Measurements from ENCODE around the gene CDKN2A.

The CDKN2A gene

DNA sequence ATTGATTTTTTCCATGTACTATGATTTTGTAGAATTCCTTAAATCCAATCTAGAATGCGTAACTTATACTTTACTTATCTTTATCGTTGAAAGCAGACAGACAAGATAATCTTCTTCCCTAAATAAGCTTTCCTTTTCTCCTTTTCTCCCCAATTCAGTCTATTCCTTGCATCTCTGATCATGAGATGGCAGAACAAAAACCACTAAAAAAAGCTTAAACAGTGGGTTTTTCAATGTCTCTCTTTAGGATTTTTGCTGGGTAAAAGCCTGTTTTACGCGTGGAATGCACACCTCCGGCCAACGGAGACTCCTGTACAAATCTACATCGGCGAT, 14.2 kb upstream of the CDKN2A start:
- DNase-seq (ENCODE audit: extremely low read depth in 1 of 2, low read depth in 1 of 2): no peak

DNA sequence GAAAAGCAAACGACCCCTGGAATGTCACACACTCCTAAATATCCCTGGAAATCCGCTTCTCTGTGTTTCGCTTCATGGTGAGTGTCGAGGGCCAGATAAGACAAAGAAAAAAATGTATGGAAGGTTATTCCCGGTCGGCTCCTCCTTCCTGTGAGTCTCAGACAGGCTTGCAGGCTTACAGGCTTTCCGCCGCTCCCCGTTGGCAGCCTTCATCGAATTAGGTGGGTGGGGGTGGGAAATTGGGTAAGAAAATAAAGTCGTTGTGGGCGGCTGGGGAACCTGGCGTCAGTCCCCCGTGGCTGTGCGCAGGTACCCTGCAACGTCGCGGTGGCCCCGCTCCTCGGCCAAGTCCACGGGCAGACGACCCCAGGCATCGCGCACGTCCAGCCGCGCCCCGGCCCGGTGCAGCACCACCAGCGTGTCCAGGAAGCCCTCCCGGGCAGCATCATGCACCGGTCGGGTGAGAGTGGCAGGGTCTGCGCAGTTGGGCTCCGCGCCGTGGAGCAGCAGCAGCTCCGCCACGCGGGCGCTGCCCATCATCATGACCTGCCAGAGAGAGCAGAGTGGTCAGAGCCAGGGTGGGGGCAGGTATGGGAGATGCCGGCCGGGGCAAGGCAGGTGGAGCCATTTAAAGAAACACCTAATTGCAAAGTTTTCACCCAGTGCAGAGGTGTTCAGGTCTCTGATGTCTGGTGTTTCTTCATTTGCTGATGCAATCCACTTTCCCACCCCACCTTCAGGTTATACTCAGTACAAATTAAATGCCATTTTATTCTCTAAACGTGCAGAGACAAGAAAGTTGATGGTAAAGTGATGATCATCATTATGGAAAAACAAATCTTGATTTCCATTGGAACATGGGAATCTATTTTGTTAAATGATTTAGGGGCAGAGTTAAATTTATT, 11.8 kb upstream of the CDKN2A start:
- DNase-seq (ENCODE audit: extremely low read depth in 1 of 2, low read depth in 1 of 2): no peak

DNA sequence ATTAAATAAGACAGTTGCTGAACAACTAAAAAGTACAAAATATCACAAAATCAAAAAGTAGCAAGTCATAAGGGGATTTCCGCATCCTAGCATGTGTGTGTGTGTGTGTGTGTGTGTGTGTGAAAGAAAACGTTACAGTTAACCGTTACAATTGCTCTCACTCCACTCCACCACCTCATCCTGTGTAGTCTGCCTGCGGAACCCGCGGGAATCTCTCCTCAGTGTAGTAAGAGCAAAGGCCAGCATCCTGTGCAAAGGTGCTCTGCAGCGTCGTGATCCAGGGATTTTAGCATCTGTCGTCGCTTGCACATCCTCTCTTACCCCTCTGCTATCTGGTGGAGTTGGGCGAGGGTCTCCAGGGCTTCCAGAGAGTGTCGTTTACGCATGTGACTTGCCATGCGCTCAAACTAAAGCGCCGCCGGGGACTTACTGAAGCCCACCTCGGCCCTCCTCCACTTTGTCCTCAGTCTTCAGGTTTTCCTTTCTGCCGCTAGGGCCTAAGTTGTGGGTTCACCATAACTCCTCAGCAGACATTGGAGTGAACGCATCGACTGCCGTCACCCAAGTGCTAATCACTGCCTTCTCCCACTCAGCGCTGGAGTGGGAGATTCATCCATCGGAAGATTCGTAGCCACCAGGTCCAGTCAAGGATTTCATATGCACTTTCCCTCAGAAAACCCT, 11.0 kb upstream of the CDKN2A start:
- DNase-seq (ENCODE audit: extremely low read depth in 1 of 2, low read depth in 1 of 2): no peak

DNA sequence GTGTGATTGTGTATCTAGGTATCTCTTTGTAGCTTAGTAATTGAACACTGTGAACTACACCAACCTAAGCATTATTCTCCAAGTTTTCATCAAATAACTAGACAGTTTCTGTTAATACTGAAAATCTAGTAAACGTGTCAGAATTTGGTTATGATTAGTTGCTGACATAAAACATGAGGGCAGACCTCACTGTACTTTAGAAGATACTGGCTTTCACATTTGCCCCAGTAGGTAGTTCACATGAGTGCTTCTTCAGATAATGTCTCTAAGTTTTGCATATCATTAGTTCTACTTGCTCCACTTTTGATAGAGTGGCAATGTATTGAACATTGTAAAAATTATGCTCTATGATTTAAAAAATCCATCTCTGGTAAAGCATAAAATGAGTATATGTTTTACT, 7.8 kb upstream of the CDKN2A start:
- DNase-seq (ENCODE audit: extremely low read depth in 1 of 2, low read depth in 1 of 2): no peak

DNA sequence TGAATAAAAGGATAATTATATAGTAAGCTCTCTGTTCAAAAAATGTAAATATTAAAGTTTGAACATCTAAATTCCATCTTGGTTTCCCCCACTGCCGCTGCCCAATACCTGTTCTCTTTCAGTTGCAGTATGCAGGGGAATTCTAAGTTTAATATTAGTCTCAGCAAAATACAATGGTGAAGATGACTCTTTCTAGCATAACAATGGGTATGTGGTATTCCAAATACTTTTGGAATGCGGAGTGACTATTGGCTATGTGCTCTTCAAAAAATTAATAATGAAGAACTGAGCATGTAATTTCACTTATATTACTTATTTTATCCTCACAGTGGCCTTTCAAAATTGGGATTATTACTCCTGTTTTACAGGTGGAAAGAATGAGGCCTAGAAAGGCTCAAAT, 3.8 kb upstream of the CDKN2A start:
- no peak for DNase-seq (ENCODE audit: extremely low read depth in 1 of 2, low read depth in 1 of 2)

DNA sequence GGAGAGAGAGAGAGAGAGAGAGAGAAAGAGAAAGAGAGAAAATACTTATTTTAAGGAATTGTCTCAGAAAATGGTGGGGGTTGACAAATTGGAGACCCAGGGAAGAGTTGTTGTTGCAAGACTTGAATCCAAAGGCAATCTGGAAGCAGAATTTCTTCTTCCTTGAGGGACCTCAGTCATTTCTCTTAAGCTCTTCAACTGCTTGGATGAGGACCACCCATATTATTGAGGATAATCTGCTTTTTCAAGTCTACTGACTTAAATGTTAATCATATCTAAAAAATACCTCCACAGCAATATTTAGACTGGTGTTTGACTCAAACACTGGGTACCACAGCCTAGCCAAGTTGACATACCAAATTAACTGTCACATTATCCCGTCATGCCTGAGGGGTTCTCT, 3.3 kb upstream of the CDKN2A start:
- no peak for DNase-seq (ENCODE audit: extremely low read depth in 1 of 2, low read depth in 1 of 2)

DNA sequence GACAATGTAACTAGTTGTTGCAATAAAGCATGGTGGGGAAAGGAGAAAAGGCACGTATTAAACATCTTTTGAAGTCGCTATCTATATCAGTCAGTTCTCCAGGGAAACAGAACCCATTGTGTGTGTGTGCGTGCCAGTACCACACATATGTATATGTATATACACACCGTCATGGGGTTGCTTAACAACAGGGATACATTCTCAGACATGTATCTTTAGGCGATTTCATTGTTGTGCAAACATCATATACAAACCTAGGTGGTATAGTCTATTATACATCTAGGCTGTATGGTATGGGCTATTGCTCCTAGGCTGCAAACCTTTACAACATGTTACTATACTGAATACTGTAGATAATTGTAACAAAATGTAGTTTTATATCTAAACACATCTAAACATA, 2.7 kb upstream of the CDKN2A start:
- no peak for DNase-seq (ENCODE audit: extremely low read depth in 1 of 2, low read depth in 1 of 2)

DNA sequence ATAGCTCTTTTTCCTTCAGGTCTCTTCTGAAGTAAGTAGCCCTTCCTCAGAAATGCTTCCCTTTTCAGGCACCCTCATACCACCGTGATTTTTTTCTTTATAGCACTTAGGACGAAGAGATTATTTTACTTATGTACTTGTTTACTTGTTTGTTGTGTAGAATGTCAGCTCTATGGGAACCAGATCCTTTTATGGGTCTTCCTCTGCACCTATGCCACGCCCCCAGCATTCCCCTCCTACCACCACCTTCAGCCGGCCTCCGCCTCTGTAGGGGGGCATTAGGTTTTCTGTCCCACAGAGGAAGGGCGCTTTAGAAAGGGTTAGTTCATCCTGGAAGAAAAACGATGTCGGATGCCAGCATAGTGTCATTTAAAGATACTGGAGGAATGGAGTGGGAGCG, 2.2 kb upstream of the CDKN2A start:
- no peak for DNase-seq (ENCODE audit: extremely low read depth in 1 of 2, low read depth in 1 of 2)

DNA sequence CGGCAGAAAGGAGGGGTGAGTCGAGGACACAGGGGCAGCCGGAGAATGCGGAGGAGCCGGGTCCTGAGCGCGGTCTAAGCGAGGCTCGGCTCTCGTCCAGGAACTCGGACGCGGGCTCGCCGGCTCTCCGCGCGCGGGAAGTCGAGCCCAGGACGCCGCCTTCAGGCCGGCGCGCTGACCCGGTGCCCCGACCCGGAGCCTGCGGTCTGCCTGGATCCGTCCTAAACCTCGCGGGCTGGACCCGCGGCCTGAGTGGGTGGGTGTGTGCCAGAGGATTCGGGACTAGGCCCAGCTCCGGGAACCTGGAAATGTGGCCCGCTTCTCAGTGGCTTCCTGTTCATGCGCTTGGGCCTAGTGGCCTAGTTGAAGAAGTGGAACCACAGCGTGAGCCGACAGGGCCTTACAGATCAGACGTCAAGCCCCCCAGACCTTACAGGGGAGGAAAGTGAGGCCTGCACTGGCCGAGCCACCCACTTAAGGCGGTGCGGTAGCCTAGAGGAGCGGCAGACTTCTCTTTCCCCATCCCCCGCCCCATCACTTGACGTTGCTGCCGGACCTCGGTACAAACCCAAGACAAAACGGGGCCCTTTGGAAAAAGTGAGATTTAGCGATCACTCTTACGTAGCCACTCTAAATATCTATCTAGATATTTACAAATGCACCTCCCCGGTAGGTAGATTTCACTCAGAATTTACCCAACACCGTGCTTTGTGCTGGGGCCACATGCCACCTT, 1.6 kb upstream of the CDKN2A start:
- DNase-seq (ENCODE audit: extremely low read depth in 1 of 2, low read depth in 1 of 2): no peak

DNA sequence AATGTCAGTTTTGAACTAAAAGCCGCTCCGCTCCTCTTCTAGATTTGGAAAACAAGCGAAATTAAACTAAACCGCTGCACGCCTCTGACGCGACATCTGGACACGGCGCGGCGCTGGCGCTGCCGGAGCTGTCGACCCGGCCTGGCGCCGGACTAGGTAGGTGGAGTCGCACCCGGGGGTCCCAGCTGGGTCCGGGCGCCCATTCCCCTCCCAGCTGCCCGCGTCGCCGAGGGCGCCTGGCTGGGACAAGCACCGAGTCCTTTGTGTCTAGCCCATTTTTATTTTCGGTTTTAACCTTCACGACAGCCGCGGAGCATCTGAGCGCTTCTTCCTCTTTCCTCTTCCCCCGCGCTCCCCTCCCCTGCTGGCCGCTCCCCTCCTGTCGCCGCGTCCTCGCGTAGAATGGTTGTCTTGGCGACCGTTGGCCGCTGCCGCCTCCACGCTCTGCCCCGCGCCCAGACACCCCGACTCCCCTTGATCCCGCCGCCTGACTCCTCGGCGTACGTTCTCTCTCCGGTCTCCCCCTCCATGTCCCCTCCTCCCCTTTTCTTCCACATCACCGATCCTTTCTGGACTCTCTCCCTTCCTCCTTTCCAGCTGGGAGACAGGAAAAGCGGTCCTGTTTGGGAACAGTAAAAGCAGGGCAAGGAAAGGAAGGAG, 944 bp upstream of the CDKN2A start:
- peak in 1 of 2 donors; percentile 51 for DNase-seq (ENCODE audit: extremely low read depth in 1 of 2, low read depth in 1 of 2)

DNA sequence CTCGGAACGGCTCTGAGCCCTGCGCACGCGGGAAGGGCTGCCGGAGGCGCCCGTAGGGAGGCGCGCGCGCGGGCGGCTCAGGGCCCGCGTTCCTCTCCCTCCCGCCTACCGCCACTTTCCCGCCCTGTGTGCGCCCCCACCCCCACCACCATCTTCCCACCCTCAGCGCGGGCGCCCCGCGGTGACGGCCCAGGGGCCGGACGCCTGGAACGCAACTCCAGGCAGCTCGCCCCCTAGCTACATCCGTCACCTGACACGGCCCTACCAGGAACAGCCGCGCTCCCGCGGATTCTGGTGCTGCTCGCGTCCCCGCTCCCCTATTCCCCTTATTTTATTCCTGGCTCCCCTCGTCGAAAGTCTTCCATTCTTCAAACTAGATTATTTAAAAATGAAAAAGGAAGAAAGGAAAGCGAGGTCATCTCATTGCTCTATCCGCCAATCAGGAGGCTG, 389 bp upstream of the CDKN2A start, which contains the start of gene CDKN2B-AS1:
Gene CDKN2B-AS1, plus strand, starts transcription at position 236 of the 450 bp plus-strand sequence.
- no peak for DNase-seq (ENCODE audit: extremely low read depth in 1 of 2, low read depth in 1 of 2)

DNA sequence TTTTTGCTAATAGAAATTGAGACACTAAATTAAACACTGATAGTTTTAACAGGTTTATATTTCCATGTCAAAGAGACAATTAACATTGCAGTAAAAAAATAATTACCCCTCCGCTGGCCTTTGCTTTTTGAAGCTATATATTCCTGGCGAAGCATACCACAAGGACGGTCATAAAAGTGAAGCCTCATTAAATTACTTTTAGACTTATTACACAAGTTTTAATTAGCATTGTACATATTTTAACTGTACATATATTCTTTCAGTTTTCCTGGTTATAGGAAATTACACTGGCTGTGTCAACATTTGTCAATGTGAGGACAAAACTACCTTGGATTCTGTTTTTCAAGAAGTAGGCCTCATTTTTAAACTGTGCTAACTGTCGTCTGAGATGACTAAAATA, 1.2 kb downstream of the CDKN2A start:
- DNase-seq (ENCODE audit: extremely low read depth in 1 of 2, low read depth in 1 of 2): no peak

DNA sequence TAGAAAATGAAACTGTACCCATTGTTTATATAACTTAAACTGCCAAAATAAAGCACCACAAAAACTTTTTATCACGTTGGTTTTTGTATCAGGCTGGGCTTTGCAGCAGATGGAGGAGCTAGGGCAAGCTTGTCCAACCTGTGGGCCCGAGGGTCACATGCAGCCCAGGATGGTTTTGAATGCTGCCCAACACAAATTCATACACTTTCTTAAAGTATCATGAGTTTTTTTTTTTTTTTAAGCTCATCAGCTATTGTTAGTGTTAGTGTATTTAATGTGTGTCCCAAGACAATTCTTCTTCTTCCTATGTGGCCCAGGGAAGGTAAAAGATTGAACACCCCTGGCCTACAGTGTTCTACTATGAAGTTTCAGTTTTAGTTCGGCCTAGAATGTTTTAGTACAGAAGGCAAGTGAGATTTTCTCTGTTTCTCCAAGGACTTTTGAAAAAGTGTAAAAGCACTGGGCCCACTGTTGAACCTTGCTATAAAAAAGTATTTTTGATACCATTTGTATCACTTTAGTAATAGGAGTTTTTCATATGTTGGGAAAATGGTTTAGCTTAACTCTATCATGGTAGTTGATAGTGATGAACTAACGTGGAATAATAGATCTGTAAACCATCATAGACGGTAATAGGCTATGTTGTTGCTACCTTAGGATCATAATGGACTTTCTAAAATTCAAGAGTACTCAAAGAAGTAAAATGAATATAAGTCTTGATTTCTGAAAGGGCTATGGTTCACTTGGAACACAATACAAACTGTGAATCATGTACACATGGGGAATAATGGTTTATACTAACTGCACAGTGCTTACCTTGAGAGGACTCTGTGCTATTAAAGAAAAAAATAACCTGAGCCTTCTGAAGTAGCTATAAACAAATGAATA, 2.9 kb downstream of the CDKN2A start:
- no peak for DNase-seq (ENCODE audit: extremely low read depth in 1 of 2, low read depth in 1 of 2)

DNA sequence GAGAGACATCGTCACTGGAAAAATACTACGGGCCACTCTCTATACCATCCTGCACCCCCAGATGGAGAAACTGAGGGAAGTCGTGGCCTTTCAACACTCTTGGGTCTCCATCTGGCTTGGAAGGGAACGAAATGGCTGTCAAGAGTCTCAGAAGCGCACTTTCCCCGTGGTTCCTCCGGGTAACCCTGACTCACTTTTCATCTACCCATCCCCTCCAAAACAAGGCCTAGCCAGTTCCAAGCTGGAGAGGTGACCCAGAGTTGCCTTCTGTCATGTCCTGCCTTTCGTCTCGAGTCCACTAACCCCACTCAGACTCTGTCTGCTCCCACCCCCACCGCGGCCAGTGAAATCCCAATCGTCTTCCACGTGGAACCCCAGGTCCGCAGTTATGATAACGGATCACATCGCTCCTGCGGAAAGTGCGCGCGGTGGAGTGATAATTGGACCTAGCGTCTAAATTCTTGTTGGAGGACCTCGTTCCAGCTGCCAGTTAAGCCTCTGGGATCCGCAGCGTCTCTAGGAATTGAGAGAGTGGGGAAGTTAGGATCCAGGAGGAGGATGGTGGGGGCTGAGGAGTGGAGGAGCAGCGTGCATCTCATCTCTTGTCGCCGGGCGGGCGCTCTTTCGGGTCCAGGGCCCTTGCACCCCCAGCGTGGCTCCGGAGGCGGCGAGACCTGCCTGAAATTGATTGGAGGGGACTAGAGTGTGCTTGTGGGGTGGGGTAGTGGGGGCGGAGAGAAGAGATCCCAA, 4.6 kb downstream of the CDKN2A start:
- no peak for DNase-seq (ENCODE audit: extremely low read depth in 1 of 2, low read depth in 1 of 2)

DNA sequence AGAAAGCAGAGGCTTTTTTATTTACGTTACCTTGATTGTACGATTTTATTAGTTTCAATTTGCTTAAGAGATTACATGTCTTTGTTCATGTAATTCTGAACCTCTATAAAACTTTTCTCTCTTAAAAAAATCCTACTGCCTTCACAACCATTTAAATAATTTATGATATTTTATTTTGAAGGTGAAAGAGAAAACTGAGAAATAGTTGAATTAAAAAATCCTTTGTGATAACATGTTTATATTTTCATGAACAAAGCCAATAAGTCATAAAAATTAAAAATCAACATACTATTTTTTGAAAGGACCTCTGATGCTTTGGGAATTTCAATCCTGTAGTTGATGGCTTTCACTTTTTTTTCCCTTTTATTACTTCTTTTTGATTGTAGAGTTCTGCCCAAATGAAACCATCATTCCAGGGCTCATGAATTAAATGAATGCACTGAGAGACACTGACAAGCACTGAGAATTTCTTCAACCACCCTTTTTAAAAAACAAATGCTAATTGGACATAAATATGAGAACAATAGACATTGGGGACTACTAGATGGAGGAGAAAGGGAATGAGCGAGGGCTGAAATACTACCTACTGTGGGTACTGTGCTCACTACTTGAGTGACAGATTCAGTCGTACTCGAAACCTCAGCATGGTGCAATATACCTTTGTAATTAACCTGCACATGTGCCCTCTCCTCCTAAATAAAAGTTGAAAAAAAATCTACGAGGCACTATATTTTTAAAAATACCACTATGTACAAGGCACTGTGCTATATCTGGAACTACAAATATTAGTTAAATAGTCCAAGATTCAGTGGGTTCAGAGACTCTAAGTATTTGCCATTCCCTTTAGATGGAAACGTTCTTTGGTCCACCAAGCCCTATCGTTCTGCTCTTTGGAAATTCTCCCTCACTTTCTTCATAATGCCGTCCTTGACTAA, 5.9 kb downstream of the CDKN2A start:
- DNase-seq (ENCODE audit: extremely low read depth in 1 of 2, low read depth in 1 of 2): no peak

DNA sequence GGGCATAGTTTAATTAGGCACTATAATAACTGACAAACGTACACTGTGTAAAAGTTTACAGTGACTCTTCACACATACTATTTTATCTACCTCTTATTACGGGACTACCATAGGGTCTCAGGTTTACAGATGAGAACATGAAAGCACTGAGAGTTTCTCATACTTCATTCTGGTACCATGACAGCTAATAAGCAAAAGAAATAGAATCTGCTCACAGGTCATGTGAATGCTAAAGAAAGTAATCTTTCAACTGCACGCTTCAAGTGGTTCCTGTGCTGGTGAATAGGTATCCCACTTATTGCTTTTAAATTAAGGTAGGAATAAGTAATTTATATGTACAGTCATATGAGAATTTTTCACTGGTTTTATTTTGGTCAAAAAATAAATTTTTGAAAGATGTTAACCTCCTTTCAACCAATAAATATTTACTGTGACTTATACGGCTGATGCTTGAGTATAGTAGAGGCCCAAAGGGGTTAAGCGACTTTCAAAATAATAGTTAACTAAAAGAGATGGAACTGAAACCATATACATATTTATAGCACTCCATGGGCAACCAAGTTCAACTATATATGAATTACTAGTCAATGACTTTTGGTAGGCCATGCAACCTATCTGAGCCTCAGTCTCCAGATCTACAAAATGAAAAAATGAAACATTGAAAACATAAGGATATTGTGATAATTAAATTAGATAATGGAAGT, 8.1 kb downstream of the CDKN2A start:
- no peak for DNase-seq (ENCODE audit: extremely low read depth in 1 of 2, low read depth in 1 of 2)

DNA sequence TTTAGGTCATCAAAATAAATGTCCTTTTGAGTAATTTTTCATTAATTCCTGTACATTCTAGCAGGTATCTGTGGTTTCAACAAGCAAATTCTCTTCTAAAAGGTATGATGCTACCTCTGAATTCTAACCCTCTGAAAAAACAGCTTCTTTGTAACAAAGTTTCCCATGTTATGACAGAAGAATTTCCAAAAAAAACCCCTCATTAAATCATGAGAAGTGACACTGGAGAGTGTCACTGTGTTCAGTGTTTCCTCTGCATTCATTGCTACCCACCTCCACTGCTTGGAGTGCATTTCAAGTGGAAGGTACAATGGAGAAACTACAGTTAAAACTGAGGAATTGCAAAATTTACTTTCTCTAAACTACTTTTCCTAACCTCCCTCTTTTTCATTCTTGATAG, 10.1 kb downstream of the CDKN2A start:
- DNase-seq (ENCODE audit: extremely low read depth in 1 of 2, low read depth in 1 of 2): no peak

DNA sequence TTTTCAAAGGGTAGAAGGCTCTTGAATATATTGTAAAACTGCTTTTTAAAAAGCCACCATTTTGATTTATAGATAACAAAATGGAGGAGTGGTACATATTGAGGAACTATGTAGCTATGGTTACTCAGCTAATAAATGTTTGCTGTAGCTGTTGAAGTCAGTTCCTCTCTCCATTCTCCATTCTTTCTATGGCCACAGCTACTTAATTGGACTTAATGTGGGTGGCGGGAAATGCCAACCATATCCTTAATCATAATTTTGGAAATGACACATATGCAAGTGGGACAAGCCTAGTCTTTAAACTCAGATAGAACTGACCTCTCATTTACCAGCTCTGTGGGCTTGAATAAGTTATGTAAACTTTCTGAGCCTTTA, 10.6 kb downstream of the CDKN2A start:
- no peak for DNase-seq (ENCODE audit: extremely low read depth in 1 of 2, low read depth in 1 of 2)

Data from stimulated activated CD8-positive, alpha-beta memory T cell treated with anti-CD3 and anti-CD28 coated beads, Interleukin-7, amount 100 ng/mL, for 48 hours (primary cell).